ENCODE data around the gene ABTB1. TPM values are rescaled to one million over a fixed set of nuclear protein-coding genes. Genes with fewer than 3 reads are reported as not detected.
"Not testable (repeated sequence)": the region's sequence is repeated elsewhere in the genome, so short reads cannot be mapped to it uniquely, and the experiment has no call there.

Gene ABTB1
- total RNA-seq, 1 experiment from 2014 or later, result 10.1 TPM

DNA sequence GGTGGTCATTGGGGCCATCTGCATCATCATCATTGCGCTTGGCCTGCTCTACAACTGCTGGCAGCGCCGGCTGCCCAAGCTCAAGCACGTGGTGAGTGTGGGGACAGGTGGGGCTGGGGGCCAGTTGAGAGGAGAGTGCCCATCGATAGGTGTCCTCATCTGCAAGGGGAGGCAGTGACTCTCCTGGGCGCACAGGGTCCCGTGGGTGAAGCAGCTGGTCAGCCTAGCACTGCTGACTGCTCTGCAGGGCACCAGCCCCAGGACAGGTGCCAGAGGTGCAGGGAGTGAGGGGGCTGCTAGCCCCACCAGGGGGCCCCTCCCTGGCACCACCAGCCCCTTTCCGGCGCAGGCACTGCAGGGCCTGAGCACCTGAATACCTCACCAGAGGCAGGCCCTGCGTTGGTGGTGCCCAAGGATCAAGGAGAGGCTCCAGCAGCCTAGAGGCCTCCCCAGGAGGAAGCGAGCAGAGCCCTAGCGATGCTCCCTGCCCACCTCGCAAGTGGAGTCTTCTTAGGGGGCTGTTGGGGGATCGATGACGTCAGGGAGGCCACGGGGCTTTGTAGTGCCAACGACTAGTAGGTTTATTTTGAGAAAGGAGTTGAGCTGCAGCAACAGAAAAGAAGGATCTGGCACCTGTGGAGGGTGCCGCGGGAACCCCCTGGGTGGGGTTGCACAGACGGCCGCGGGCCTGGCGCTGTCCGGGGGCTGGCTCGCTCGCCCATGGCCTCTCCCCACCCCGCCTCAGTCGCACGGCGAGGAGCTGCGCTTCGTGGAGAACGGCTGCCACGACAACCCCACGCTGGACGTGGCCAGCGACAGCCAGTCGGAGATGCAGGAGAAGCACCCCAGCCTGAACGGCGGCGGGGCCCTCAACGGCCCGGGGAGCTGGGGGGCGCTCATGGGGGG is 976 bp upstream of the ABTB1 start:
- peak; percentile 16 for DNase-seq (ENCODE audit: low spot score)

DNA sequence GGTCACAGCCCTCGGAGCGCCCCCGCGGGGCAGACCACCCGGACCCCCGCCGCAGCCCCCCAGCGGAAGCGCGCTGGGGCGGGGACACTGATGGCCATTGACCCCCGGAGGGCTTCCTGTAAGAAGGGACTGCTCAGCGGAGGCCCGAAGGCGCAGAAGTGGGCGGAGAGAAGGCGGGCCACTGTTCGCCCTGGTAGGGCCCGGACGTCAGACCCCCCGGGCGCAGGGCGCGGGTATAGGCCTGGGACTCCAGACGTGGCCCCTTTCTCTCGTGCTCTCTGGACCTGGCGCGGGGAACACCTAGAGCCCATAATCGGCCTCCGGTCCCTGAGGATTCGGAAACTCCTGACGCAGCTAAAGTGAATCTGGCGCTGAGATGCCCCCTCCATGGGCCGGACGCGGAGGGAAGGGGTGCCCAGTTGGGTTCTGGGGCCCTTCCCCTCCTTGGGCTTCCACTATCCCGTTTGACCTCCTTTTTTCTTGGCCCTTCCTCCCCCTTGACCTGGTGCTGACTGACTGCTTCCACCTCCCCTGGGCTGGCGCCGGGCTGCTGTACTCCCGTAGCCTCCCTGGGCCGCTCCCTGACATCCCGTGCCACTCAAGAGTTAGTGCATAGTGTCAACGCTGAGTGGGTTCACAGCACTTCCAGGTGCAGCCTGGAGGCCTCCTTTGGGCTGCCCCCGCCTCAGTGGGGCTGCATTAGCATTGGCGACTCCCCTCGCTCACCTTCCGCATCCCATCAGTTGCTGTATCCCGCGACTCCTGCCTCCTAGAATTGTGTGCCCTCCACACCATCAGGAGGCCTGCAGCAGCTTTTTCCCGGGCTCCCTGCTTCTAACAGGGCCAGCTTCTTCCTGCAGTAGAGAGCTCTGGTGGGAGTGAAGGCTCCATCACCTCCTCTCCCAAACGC is 694 bp downstream of the ABTB1 start:
- DNase-seq (ENCODE audit: low spot score), result no peak

DNA sequence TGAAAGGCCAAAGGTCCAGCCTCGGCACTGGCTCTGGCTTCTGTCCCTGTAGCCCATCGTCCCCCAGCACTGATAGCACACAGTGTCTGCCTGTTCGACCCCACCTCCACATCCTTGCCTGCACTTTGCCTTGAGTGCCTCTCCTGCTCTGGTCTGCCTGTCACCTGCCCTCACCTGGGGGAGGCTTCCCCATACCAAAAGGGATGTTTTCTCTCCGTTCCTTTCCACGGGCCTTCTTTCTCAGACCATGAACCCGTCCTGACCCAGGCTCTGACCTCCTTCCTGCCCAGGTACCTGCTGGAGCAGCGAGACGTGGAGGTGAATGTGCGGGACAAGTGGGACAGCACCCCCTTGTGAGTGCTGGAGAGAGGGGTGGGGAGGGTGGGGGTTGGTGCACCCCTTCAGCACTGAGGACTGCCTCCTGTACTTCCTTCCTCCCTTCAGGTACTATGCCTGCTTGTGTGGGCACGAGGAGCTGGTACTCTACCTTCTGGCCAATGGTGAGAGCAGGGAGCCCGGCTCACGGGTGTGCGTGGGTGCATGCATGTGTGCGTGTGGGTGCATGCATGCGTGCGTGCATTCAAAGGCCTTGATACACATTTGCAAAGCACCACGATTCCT is 1.5 kb downstream of the ABTB1 start:
- no peak for DNase-seq (ENCODE audit: low spot score)

DNA sequence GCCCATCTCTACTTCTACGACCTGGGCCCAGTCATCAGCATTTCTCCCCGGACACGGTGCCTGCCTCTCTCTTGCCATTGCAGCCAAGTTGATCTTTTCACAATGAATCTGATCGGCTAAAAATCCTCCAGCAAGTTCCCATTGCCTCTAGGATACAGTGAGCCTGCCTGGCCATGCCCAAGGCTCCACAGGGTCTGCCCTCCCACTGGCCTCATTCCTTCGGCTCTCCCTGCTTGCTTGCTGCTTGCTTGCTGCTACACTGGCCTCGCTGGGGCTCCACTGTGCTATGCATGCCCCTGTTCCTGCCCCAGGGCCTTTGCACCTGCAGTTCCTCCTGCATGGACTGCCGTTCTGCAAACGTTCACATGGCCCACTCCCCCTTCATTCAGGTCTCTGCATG is 2.0 kb downstream of the ABTB1 start:
- no peak for DNase-seq (ENCODE audit: low spot score)

DNA sequence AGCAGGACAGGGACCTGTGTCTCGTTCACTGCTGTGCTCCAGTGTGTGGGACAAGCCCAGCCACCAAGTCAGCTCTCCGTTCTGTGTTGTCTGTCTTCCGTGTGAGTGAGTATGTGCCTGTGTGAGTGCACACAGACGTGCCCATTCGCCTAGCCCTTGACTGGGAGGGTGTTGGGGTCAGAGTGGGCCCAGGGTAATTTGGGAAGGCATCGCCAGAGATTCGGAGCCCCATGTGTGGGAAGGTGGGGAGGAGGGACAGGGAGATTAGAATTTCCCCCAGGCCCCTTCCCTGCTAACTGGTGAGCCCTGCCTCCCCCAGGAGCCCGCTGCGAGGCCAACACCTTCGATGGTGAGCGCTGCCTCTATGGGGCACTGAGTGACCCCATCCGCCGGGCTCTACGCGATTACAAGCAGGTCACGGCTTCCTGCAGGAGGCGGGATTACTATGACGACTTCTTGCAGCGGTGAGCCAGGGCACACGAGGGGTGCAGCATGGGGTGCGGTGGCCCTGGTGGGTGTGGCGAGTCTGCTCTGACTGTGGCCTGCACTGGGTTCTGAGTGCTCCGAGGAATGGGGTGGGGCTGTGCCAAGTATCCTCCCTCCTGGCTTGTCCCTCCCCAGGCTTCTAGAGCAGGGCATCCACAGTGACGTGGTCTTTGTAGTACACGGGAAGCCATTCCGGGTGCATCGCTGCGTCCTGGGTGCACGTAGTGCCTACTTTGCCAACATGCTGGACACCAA is 3.1 kb downstream of the ABTB1 start:
- DNase-seq (ENCODE audit: low spot score), result no peak

DNA sequence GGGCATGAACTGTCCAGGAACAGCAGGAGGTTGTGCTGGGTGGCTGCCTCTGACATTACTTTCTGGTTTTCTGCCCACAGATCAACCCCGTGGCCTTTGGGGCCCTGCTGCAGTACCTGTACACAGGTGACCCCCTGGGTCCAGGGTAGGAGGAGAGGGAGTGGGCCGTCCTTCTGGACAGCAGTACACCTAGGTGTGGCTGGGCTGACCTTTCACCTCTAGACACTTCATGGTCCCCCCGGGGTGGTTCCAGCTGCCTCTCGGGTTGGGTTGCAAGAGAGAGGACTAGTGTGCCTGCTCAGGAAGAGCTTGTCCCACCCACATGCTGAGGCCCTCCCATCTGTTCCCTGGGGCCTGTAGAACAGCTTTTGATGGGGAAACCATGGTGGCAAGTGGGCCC is 3.7 kb downstream of the ABTB1 start:
- DNase-seq (ENCODE audit: low spot score), result no peak

DNA sequence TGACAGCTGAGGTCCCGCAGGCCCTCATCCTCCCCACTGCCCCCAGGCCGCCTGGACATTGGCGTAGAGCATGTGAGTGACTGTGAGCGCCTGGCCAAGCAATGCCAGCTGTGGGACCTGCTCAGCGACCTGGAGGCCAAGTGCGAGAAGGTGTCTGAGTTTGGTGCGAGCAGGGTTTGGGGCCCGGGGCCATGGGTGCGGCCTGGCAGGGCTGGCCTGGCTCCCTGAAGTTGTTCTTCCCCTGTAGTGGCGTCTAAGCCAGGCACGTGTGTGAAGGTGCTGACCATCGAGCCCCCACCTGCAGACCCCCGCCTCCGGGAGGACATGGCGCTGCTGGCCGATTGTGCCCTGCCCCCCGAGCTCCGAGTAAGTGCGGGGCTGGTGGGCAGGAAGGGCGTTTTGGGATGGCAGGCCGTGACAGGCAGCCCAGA is 4.2 kb downstream of the ABTB1 start:
- DNase-seq (ENCODE audit: low spot score), result no peak

DNA sequence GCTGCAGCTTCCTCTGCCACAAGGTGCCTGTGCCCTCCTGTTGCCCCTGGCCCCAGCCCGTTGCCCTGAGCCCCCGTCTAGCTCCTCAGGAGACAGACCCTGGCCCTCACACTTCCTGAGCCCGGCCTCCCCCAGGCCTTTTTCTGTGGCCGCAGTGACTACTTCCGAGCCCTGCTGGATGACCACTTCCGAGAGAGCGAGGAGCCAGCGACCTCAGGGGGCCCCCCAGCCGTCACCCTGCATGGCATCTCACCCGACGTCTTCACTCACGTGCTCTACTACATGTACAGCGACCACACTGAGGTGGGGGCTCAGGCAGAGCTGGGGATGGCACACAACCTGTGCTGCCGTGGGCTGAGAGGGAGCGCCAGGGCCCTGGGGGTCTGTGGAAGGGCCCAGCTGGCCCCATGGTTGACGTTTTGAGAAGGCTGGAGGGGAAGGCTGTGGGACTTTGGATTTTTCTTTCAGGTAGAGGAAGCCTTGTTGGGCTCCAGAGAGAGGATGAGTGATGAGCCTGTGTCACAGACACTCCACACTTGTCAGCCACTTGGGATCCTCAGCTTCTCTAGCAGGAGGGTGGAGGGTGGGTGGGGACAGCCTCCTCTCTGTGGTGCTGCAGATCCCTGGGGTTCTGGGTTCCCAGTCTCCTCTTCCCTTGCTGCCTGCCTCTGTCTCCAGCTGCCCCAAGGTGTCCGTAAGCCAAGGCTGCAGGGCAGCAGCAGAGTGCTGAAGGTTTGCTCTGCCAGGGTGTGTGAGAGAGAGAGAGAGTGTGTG is 5.0 kb downstream of the ABTB1 start:
- DNase-seq (ENCODE audit: low spot score), result no peak

DNA sequence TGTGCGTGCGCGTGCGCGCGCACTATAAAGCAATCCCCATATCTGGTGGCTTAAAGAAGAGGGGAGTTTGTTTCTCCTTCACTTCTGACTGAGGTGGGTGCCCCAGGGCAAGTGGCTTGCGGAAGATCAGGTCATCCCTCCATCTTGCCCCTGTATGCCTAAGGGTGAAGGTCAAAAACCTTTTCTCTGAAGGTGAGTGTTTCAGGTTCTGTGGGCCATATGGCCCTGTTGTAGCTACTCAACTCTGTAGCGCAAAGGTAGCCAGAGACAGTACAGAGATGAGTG is 5.5 kb downstream of the ABTB1 start:
- DNase-seq (ENCODE audit: low spot score), result no peak

DNA sequence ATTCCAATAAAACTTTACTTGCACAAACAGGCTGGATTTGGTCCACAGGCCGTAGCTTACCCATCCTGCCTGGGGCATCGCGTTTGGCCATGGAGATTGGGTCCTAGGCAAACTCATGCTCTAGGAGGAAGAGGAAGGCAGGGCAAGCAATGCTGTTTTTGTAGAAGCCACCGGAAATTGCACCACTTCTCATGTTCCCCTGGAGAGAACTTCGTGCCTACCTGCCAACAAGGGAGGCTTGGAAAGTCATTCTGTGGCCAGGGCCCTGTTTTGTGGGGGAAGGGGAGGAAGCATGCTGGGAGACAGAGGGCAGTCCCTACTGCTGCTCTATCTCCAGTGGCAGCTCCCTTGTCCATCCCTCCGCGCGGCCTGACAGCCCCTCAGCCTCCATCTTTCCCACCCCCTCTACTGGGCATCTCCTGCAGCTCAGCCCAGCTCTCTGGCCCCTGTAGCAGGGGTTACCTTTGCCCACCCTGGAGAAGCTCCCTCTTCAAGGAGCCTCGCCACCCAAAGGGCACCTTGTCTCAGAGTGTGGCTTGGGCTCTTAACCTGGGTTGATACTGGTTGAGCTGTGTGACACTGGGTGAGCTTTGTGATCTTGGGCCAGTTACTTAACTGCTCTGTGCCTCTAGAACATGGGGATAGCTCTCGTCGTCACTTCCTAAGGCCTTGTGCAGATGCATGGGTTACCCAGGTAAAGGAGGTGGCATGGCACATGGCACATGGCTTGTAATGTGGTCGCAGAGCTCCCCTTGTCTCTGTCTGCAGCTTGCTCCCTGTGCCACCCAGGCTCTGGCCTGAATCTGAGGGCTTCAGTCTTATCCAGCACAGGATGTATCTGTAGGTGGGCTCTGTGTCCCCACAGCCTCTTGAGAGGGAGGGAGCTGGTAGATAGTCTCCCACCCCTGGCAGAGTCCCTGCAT is 6.1 kb downstream of the ABTB1 start:
- no peak for DNase-seq (ENCODE audit: low spot score)

DNA sequence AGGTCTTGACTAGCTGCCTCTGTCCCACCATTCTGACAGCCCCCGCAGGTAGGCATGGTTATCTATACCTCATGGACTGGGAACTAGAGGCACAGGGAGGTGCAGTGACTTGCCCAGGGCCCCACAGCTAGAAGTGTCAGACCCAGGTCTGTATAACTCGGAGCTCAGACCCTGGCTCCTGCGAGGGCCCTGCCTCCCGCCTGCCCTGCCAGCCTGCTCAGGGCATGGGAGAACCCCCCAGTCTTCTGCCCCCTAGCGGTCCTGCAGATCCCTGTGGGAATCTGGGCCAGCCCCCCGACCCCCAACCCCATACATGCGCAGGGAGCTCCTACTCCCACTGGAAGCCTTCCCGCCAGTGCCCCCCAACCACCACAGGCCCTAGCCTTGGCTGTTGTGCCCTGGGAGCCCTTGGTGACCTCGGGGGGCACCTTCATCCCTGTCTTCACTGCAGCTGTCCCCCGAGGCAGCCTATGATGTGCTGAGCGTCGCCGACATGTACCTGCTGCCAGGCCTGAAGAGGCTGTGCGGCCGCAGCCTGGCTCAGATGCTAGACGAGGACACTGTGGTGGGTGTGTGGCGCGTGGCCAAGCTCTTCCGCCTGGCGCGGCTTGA is 6.9 kb downstream of the ABTB1 start:
- no peak for DNase-seq (ENCODE audit: low spot score)

DNA sequence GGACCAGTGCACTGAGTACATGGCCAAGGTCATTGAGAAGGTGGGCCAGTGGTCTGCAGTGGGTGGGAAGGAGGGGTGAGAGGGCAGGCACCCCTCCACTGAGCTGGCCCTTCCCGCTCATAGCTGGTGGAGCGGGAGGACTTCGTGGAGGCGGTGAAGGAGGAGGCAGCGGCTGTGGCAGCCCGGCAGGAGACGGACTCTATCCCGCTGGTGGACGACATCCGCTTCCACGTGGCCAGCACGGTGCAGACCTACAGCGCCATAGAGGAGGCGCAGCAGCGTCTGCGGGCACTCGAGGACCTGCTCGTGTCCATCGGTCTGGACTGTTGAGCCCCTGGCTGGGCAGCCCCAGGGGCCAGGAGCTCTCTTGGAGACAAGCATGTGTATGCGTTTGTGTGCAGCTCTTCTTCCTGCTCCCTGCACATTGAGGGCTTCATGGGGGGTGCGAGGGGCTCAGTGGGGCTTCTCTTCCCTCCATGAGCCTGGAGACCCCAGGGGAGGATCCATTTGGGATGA is 7.5 kb downstream of the ABTB1 start:
- DNase-seq (ENCODE audit: low spot score), result no peak

DNA sequence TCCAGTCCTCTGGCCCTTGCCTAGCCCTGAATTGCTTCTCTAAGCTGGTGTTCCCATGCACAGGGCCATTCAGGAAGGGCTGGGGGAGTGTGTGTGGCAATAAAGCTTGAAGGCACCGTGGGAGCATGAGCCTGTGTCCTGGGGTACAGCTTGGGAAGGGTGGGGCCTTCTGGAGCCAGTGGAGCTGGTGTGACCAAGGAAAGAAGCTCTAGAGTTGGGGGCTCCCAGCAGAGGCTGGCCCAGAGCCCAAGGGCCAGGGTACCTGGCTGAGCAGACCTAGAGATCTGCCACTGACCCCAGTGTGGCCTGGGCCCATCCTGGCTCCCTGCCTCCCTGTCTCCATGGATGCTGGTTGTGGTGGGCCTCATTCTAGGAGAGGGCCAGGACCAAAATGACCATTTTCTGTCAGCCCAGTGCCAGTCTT is 8.1 kb downstream of the ABTB1 start:
- no peak for DNase-seq (ENCODE audit: low spot score)

DNA sequence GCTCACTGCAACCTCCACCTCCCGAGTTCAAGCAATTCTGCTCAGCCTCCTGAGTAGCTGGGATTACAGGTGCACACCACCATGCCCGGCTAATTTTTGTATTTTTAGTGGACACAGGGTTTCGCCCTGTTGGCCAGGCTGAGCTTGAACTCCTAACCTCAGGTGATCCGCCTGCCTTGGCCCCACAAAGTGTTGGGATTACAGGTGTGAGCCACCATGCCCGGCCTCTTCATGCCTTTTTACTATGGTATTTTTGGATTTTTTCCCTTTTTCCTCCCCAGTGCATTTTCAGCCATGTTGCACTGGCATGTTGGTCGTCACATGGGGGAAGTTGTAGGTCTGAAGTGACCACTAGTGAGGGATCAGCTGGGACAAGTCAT is 9.4 kb downstream of the ABTB1 start:
- not testable (repeated sequence) for DNase-seq (ENCODE audit: low spot score)

DNA sequence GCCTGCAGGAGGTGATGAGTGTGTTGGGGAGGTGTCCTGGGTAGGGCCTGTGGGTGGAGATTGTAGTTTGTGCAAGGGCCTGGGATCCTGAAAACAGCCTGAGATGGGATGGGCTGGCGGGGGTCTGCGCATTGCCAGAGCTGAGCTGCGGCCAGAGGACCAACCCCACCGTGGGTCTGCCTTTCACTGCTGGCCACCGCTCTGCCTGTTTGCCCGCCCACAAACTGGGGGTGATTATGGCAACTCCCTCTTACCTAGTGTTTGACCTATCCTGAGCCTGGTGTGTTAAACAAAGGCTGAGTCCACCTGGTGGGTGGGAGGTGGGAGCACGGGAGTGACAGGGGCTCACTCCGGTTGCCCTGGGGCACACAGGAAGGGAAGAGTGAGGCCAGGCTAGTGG is 9.8 kb downstream of the ABTB1 start:
- no peak for DNase-seq (ENCODE audit: low spot score)

DNA sequence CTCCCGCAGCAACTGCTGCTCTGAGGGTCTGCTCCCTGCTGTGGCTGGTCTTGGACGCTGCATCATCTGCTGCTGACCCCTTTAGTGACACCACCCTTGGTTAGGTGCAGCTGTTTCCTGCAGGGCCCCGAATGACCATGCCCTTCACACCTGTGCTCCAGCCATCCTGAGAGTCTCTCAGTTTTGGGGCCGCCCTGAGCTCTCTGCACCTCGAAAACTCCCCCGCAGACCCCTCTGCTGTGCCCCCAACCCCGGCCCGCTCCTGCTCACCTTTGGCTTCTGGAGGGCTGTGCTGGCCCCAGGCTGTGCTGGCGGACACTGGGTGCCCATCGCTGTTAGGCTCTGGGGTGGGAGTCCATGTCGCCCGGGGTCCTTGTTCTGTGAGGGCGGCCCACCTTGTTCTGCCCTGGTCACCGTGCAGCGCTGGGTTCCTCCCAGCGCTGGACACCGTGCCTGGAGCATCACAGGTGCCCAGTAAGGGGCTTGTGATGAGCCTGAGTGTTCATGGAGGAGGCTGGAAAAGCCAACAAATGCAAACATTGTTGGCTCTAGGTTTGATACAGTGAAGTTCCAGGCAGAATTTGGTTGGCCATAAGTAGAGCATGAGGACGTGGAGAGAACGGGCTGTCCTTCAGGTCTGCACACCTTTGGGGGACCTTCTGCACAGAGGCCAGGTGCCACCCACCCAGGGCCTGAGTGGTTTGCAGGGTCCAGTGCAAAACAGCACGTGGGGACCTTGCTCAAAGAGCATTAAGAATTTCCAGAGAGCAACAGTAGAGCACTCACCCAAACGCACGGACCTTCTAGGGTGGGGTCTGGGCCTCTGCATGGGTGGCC is 12.3 kb downstream of the ABTB1 start:
- no peak for DNase-seq (ENCODE audit: low spot score)

DNA sequence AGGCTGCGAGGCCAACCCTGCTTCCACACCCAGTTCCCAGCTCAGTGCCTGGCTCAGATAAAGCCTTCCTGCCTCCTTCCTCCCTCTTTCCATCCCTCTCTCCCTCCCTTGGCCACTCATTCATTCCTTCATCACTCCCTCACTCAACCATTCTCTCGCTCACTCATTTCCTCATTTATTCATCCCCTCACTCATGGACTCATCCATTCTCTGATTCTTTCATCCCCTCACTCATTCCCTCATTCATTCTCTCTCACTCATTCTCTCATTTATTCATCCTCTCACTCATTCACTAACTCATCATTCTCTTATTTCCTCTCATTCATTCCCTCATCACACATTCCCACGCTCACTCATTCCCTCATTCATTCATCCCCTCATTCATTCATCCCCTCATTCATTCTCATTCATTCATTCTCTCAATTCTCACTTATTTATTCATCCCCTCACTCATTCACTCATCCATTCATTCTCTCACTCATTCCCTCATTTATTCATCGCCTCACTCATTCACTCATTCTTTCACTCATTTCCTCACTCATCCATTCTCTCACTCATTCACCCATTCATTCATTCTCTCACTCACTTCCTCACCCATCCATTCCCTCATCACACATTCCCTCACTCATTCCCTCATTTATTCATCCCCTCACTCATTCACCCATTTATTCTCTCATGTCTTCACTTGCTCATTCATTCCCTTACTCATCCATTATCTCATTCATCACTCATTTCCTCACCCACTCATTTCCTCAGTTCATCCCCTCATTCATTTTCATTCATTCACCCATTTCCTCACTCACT is 13.2 kb downstream of the ABTB1 start:
- DNase-seq (ENCODE audit: low spot score), result peak; percentile 25

Measured in HT-29 (cell line).